Measurements from ENCODE around the gene RNLS.
"Not testable (repeated sequence)": the region's sequence is repeated elsewhere in the genome, so short reads cannot be mapped to it uniquely, and the experiment has no call there.

Gene RNLS

GRCh38 chr10:88386821-88387773 is 196.0 kb downstream of the RNLS start:
- no peak for DNase-seq (ENCODE audit: low read depth)

GRCh38 chr10:88386204-88386788 is 196.8 kb downstream of the RNLS start:
- DNase-seq (ENCODE audit: low read depth) = no peak

- peak; percentile 40 for DNase-seq (ENCODE audit: low read depth)
These were observed 197.4 kb downstream of the RNLS start for GRCh38 chr10:88385601-88386203.

- DNase-seq (ENCODE audit: low read depth) = no peak
These were observed 199.8 kb downstream of the RNLS start for GRCh38 chr10:88383276-88383675.

GRCh38 chr10:88382699-88383098 is 200.4 kb downstream of the RNLS start:
- DNase-seq (ENCODE audit: low read depth) = no peak

- DNase-seq (ENCODE audit: low read depth) = no peak
These were observed 203.5 kb downstream of the RNLS start for GRCh38 chr10:88379575-88379974.

GRCh38 chr10:88377510-88377909 is 205.6 kb downstream of the RNLS start:
- DNase-seq (ENCODE audit: low read depth) = no peak

- no peak for DNase-seq (ENCODE audit: low read depth)
These were observed 208.5 kb downstream of the RNLS start for GRCh38 chr10:88374392-88375175.

GRCh38 chr10:88372881-88373592 is 210.1 kb downstream of the RNLS start:
- no peak for DNase-seq (ENCODE audit: low read depth)

GRCh38 chr10:88372051-88372715 is 210.9 kb downstream of the RNLS start:
- no peak for DNase-seq (ENCODE audit: low read depth)

- DNase-seq (ENCODE audit: low read depth) = no peak
These were observed 212.4 kb downstream of the RNLS start for GRCh38 chr10:88370713-88371112.

GRCh38 chr10:88366772-88367171 is 216.3 kb downstream of the RNLS start:
- no peak for DNase-seq (ENCODE audit: low read depth)

GRCh38 chr10:88361995-88362807 is 220.9 kb downstream of the RNLS start:
- no peak for DNase-seq (ENCODE audit: low read depth)

- DNase-seq (ENCODE audit: low read depth) = no peak
These were observed 221.6 kb downstream of the RNLS start for GRCh38 chr10:88361494-88361893.

GRCh38 chr10:88355750-88356149 is 227.4 kb downstream of the RNLS start:
- DNase-seq (ENCODE audit: low read depth) = not testable (repeated sequence)

- no peak for DNase-seq (ENCODE audit: low read depth)
These were observed 235.4 kb downstream of the RNLS start for GRCh38 chr10:88347597-88348304.

GRCh38 chr10:88347022-88347421 is 236.1 kb downstream of the RNLS start:
- DNase-seq (ENCODE audit: low read depth) = no peak

- DNase-seq (ENCODE audit: low read depth) = no peak
These were observed 236.8 kb downstream of the RNLS start for GRCh38 chr10:88346144-88346977.

Measured in T-helper 22 cell (primary cell).